DMS79 treated with DMSO at 0.1 percent for 48 hours (cell line): ENCODE results near the gene FEZ2.

Experiments used
- DNase-seq: peaks from one replicate; lab custom pipeline; 2025; lab: John Stamatoyannopoulos, UW

Gene FEZ2

GRCh38 chr2:36587101-36587500 is 10.9 kb downstream of the FEZ2 start:
- no peak for DNase-seq

GRCh38 chr2:36586672-36587071 is 11.3 kb downstream of the FEZ2 start:
- no peak for DNase-seq

GRCh38 chr2:36584148-36584794 is 13.7 kb downstream of the FEZ2 start:
- no peak for DNase-seq

DNA sequence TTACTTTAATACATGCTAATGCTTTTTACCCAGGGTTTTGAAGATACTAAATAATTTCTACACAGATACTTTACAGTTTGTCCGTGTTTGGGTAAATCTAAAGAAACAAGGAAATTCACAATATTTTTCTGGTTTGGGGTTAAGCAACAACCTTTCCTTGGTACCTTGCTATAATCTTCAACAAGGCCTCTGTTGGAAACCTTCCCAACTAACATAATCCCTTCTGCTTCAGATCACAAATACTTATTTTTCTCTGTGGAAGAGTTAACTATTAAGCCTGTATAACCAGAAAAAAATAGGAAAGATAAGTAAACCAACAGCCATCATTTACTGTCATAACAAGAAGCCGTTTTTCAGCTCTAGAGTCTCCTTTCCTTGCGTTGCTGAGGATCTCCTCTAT is 15.0 kb downstream of the FEZ2 start:
- DNase-seq = no peak

DNA sequence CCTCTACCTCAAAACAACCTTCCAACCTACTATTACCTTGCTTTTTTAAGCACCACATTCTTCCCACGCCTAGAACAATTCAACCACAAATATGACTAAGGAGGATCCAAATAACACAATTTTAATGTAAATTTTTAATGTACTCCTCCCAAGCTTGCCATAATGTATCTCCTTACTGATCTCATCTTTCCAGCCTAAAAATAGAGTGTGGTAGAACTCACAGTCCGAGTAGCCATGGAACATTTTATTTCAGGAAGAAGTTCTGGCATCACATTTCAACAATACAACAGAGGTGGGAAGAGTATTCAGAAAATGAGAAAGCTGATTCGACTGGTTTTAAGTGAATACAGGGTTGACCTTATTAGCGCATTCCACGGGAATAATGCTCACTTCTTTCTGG is 15.4 kb downstream of the FEZ2 start:
- no peak for DNase-seq

DNA sequence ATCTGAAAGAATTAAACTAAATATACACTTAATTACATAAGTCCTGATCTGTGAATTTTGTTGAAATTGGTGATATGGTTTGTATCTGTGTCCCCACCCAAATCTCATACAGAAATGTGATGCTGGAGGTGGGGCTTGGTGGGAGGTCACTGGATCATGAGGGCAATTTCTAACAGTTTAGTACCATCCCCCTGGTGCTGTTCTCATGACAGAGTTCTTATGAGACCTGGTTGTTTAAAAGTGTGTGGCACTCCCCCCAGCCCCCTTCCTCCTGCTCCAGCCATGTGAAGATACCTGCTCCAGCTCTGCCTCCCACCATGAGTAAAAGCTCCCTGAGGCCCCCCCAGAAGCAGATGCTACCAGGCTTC is 18.7 kb downstream of the FEZ2 start:
- no peak for DNase-seq

DNA sequence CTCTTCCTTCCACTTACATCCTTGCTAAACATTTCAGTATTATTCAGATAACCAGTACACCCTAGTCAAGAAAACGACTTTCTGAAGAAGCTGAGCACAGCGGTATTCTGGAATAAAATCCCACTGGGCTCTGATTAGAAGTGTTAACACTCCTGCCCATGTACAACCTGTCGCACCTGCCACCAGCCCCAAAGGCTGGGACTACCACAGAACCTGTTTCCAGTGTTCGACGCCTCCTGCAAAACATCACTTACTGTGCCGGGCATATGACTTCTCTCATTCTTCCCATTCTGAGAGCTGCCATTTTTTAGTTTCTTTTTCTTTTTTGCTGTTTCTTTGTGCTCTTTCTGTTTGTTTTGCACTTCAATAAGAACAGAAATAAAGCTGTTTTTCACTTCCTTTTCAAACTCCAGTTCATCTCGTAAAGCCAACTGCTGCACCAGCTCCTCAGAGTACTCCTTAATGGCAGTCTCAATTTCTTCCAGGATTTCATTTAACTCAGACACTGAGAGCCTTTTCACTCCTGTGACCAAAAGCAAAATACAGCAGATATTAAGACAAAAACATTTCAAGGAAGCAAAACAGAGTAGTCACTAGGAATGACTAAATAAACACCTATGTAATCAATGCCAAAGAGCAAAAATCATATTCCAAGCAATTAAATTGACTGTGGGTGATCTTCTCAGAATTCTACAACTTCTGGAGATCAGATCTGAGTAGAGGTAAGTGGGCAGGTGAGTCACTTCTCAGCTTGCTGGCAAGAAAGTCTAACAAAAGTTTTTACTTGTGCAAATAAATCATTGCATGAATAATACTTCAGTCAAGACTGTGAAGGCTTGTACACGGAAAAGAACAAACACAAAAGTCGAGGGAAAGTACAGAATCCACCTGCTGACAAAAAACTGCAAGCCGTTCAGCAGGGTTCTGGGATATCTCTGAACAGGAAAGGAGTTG is 19.3 kb downstream of the FEZ2 start:
- DNase-seq = no peak

GRCh38 chr2:36577884-36578283 is 20.1 kb downstream of the FEZ2 start:
- no peak for DNase-seq

GRCh38 chr2:36574560-36574959 is 23.4 kb downstream of the FEZ2 start:
- no peak for DNase-seq

GRCh38 chr2:36573165-36573564 is 24.8 kb downstream of the FEZ2 start:
- no peak for DNase-seq

DNA sequence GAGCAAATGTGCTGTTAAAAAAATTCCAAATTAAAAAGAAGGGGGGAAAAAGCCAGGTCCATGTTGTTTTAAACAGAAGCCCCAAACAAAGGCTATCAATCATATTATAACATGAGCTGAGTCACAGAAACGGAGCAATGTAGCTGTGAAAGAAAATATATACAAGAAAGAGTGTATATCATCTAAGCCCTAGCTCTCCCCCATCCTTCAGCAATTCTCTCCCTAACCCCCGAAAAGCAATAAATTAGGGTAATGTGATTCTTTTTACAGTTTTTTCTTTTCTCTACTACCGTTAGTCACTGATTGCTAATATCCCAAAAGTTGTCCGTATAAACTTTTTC is 25.3 kb downstream of the FEZ2 start:
- no peak for DNase-seq

DNA sequence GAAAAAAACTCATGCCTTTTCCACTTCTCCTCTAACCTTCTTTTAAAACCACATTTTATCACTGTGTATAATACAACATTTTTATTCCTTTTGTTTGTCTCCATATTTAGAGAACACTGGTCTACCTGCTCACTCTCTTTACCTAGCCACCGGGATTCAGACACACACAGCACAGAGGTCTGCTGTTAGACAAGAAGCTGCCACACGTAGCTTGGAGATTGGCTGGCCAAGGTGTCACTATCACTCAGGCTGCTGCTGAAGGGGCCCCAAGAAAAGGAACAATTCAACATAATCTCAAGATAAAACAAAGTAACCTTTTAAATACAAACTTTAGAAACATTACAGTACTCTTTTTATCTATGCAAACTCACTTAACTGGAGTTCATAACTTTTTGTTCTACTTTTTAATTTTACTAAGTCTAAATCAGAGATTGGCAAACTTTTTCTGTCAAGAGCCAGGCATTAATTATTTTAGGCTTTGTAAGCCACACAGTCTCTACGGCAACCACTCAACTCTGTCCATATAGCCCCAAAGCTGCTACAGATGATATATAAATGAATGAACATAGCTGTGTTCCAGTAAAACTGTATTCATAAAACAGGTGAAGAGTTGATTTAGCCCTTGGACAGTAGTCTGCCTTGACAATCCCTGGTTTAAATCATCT is 25.8 kb downstream of the FEZ2 start:
- no peak for DNase-seq

- no peak for DNase-seq
These were observed 27.6 kb downstream of the FEZ2 start for GRCh38 chr2:36570416-36570815.

GRCh38 chr2:36569267-36569856 is 28.6 kb downstream of the FEZ2 start:
- no peak for DNase-seq

GRCh38 chr2:36568516-36569246 is 29.3 kb downstream of the FEZ2 start:
- DNase-seq = no peak

GRCh38 chr2:36567711-36568408 is 30.1 kb downstream of the FEZ2 start:
- no peak for DNase-seq

DNA sequence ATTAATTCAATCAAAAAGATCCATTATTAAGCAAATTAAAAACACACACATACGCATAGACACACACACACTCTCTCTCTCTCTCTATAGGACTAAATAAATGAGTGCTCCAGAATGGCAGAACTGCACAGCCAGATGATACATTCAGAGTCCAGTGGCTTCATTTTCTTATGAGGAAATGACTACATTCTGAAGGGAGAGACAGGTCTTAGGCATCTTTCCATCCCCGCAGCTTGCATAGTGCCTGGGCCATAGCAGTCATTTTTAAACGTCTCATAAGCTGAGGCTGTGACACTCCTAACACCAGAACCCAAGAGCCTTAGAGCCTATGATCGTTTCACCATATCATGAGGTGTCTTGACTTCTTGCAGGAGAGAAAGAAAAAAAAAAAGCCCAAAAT is 31.1 kb downstream of the FEZ2 start:
- DNase-seq = no peak

GRCh38 chr2:36565712-36566111 is 32.3 kb downstream of the FEZ2 start:
- DNase-seq = no peak

GRCh38 chr2:36564377-36564930 is 33.5 kb downstream of the FEZ2 start:
- no peak for DNase-seq

DNA sequence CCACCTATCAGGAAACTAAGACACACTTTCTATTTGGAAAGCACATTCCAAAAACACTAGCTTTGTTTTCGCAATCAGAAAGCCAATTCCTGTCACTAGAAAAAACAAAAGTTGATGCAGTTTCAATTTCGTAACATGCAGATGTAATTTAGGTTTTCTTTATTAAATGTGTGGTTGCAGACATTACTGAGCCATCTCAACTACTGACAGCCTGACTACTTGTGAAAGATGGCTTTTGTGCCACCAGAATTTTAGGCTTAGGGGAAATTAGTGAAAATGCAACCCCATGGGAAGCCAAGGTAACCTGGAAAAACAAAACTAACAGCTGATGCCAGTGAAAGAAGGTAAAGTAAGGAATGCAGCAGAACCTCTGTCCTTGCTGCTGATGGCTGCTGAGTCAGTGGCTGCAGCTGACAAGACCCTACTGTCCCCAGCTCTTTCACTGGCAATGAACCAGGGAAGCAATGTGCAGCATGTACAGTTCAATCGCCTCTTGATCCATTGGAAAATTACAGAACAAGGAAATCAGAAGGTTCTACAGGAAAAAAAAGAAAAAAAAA is 34.9 kb downstream of the FEZ2 start:
- DNase-seq = no peak

- DNase-seq = no peak
These were observed 35.7 kb downstream of the FEZ2 start for GRCh38 chr2:36562240-36562639.
